Fibroblast of gingiva (primary cell): ENCODE data around the gene AQP1.

Source experiments
- DNase-seq: peaks from one replicate; pipeline ENCODE4 v3.0.0-alpha.2; 2011; ENCODE audit warnings: low read depth

Gene AQP1

DNA sequence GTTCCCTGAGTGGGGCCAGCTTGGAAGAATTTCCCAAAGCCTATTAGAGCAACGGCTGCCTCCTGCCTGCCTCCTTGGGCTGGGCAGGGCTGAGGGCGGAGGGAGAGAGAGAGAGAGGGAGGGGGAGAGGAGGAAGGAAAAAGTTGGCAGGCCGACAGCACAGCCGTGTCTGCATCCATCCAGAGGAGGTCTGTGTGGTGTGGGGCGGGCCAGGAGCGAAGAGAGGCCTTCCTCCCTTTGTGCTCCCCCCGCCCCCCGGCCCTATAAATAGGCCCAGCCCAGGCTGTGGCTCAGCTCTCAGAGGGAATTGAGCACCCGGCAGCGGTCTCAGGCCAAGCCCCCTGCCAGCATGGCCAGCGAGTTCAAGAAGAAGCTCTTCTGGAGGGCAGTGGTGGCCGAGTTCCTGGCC is at the start of gene AQP1:
TSS of gene AQP1 (plus strand) at position 293 of the 409 bp plus-strand sequence. CDS start at position 350, 57 bp downstream.
- peak; percentile 76 for DNase-seq

DNA sequence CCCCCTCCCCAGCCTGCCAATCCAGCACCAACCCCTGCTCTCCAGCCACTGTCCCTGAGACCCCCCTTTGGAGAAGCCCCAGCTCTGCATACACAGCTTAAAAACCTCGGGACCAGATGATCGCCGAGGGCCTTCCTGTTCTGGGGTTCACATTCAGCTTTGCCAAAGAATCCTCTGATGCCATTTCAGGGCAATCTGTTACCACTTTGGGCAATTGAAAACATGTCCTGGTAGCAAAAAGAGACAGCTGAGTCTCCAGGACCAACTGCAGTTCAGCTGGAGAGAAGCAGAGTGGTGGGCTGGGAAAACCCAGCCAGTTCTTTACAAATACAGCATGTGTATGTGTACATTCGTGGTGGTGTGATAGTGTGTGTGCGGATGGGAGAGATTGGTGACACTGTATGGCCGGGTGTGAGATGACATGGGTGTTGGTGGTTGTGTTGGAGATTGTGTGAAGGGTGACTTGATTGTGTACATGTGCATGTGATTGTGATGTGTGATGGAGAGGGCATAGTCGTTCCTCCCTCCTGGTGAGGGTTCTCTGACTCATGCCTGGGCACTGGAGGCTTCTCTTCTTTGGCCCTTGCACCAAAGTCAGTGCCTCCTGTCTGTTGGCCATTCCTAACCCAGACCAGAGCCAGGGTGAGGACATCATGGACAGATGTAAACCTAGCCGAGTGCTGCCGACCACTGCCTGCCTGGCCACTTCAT is 48.5 kb upstream of the AQP1 start:
- DNase-seq = peak; percentile 78

DNA sequence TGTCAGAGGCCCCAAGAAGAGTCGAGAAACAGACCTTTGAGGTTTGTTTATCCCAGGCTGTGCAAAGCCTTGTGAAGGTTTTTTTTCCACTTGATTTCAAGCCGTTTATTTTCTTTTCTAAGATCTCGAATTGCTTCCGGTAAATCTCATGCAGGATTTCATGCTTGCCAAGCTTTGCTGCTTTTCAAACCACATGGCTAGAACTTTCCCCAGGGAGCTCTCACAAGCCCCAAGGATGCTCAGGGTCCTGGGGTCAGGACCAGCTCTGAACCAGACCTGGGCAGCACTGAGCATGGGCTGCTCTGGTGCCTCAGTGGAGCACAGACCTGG is 48.0 kb upstream of the AQP1 start:
- DNase-seq = no peak

DNA sequence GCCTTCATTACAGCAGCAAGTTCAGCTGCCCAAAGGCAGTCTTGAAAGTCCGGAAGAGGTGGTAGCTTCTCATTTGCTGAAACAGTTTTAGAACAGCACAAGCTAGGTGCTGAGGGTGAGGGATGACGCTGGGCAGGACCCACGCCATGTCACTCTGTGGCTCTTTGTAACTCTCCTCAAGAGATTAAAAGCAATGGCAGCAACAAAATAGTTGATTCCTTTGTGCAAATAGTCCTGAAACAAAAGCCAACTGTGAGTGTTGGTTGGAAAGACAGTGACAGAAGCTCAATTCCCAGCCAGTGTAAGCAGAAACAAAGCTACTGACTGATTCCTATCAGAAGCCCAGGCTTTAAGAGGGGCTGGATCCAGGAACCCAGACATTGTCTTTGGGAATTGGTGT is 47.6 kb upstream of the AQP1 start:
- no peak for DNase-seq

DNA sequence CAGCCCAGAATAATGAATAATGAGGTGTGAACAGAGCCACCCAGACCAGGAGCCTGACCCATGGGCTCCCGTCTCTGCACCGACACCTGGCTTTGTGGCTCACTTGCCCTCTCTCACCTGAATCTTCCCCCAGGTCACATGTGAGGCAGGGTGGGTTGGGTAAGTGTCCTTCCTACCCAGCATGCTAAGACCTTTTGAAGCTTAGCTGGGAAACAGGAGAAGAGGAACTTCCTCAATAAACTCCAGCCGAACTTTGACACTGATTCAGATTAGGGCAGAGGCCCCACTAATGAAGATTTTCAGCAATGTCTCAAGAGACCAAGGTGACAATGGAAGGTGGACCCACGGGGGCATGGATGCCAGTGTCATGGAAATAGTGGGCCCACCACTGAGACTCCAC is 46.6 kb upstream of the AQP1 start:
- DNase-seq = no peak

DNA sequence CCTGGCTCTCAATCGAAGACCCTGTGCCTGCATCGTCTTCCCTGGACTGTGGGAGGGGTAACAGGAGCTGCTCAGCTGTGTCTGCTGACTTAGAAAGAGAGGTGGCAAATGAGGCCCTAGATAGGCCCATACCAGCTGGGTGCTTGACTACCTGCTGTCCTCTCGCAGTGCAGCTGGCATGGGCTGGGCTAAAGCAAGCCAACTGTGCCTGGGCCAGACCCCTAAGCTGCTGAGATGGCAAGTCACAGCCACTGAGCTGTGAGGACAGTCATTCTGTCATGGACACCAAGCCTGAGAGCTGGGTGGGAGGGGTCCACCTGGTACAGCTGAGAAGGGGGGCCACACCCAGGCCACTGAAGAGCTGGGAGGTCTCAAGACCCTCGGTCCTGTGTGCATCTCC is 45.8 kb upstream of the AQP1 start:
- no peak for DNase-seq

DNA sequence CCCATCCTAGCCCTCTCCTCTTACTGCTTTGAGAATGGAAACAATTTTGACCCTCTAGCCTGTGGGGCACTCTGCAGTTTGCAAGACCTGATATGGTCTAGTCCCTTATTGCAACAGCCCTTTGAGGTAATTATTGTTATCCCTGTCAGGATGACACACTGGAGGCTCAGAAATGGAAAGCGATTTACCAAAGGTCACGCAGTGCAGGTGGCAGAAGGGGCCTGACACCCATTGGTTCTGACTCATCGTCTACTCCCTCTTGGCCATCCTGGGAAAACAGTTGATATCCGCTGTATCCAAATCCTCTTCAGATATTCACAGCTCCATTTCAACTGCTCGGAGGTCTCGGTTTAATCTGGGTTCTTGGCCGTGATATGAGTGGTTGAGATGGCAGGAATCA is 44.7 kb upstream of the AQP1 start:
- no peak for DNase-seq

DNA sequence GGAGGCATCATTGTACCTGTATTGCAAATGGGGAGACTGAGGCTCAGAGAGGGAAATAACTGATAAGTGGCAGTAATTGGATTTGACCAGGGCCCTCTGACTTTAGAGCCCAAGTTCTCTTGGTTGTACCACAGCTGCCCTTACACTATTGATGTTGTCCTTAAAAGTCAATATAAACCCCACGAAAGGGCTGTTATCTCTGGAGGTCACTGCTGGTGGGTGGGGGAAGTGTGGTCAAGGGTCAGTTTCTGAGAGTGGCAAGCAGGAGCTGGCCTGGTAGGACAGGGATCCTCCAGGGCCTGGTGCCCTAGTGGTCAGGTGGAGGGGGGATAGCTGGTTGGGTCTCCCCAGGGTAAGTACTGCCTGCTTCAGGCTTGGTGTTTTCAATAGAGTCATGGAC is 44.2 kb upstream of the AQP1 start:
- DNase-seq = no peak

DNA sequence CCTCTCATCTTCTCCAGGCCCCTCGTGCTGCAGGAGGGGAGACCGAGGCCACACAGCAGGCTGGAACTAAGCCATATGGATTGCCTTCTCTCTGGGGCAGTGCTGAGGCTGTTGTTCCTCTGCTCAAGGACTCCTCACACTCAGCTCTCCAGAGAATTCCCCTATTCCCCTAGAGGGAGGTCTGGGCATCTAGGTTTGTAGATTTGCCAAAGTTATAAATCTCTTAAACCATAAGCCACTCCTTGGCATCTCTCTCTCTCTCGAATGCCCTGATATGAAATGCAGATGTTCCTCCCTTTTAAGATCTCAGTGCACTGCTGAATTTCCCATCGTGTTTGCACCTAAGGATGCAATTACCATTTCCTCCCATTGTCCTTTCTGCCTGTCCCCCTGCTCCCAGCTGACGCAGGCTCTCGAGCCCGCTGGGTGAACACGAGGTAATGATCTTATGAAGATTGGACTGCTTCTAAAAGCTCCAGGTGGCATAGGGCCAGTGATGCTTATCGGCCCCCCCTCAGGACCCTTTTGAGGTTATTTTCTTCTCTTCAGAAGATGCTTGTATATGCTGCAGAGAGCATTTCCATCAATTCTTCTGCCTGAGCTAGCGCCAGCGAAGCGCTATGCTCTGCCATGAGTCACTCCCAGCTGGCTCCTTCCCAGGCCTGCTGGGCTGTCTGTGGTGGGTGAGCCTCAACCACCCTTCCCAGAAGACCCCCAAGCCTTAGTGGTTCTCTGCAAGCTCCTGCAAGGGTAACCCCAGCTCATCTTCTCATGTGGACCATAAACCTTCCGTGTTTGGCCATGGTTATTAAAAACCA is 41.6 kb upstream of the AQP1 start:
- DNase-seq = peak; percentile 36

DNA sequence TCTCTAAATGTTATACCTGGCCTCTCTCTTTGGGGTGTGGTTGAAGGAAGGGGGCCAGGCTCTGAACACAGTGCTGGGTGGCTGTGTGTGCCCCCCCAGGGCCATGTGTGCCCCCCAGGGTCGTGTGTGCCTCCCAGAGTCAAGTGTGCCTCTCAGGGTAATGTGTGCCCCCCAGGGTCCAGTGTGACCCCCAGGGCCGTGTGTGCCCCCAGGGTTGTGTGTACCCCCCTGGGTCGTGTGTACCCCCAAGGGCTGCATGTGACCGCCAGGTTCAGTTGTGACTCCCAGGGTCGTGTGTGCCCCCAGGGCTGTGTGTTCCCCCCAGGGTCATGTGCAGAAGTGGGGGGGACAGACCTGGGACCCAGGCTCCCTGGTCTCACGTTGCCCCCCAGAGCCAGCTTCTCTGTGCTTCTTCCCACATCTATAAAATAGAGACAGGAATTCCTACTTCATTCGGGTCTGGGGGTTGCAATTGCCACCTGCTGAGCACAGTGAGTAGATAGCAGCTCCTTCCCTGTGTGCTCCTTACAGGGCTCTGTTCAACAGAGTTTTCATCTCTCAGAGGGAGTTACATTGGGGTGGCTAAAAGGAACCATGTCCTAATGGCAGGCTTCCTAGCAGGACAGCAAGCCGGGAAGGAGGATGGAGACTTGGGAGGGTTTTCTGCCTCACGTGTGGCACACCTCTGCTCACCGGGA is 40.7 kb upstream of the AQP1 start:
- no peak for DNase-seq

DNA sequence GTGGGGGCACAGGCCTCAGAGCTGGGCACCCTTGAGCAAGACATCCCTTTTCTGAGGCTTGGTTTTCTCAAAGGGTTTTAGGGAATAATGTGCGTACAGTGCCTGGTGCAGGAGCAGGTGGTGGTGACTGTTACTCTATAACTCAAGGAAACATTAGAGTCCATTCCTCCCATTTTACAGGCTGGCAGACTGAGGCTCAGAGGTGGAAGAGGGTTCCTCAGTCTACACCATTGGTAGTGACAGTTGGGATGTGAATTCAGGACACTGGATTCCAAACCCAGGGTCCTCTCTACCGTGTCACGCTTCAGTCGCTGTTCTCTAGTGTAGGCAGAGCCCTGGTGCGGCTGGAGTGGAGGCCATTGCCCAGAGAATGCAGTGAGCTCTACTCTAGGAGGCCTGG is 40.0 kb upstream of the AQP1 start:
- DNase-seq = no peak

DNA sequence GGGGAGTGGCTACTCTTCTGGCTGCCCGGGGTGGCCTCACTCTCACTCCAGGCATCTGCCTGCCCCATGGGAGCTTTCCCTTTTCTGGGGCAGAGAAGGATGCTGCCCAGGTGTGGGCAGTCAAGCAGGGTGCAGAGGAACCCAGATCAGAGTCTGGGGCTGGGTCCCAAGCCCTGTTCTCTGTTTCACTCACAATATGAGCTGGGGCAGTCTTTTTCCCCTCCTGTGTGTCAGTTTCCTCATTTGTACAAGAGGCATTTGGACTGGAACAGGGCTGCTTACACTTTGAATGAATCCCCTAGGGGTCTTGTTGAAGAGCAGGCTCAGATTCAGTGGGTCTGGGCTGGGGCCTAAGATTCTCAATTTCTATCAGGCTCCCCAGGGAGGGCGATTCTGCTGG is 38.4 kb upstream of the AQP1 start:
- DNase-seq = no peak

DNA sequence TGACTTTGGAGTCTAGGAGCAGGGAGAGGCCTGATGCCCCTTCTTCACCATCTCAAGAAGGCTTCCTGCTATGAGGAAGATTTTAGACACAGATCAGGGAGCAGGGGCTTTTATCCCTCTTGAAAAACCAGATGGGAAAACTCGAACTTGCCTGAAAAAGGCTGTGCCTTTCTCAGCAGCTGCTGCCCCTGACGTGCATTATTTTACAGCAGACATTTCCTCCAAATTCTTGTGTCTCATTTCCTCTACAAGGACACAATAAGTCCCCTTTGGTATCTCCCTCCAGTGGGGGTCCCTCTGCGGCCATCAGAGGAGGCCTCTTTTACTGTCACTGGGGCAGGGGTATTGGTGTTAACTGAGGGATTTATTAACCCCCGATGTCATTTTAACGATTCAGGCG is 38.0 kb upstream of the AQP1 start:
- DNase-seq = no peak

DNA sequence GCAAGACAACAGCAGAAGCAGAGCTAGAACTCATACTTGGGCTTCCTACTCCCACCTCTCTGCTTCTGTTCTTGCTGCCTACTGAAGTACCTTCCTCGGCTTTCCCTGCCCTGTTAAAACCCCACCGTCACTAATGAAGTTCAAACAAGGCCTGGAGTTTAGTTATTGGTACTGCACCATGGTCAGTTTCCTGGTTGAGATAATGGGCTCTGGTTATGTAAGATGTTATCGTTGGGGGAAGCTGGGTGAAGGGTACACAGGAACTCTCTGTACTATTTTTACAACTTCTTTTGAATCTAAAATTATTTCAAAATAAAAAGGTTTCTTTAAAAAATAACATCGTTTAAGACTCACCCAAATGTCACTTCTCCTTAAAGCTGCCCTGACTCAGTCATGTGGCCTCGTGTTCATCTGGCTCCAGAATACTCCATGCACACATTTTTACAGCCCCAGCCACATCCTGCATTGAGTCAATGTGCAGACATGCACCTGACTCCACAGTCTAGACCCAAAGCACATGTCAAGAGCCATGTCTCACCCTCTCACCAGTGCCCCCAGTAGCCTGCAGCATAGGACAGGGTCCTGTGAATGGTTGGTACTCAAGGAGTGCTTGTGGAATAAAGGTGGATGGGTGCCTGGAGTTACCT is 36.9 kb upstream of the AQP1 start:
- no peak for DNase-seq

DNA sequence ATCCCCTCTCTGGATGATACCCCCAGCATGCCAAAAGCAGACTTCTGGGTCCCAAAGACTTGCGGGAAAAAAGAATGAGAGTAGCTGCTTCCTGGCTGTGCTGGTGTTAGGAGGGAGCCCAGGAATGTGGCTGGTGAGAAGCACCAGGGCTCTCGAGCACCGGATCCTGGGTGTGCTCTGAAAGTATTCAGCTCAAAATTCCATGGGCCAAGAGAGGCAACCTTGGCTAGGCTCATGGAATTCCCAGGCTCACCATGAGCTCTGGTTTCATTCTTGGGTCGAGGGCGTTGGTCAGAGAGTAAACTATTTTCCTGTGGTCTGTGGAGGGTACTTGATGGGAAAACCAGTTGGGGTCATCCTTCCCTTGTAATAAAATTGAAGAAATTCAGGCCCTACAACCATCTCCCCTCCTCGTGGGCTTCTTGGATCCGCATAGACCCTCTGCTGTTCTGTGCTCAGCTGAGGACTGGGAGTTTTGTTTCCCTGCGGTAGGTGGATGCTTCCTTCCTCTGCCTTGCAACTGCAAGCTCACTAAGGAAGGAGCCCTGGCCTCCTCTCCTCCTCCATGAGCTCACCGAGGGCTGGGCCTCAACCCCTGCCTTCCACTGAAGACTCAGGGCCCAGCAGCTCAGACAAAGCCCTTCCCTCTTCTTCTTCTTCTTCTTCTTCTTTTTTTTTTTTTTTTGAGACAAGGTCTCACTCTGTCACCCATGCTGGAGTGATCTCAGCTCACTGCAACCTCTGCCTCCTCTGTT is 34.5 kb upstream of the AQP1 start:
- no peak for DNase-seq

DNA sequence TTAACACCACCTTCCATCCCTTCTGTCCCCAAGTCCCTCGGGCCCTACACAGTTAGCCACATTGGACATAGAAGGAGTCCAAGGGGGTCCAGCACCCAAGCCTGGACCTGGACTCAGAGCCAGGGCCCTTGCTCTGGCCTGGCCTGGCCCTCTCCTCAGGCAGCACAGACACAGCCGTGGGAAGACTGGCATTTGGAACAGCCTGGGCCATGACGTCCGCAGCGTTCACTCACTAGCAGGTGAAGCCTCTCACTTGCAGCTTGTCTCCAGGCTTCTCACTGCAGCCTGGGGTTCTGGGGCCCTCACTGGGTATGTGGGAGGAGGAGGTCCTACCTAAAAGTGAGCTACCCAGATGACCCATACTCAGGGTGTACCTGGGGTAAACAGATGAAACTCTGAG is 33.7 kb upstream of the AQP1 start:
- DNase-seq = no peak

DNA sequence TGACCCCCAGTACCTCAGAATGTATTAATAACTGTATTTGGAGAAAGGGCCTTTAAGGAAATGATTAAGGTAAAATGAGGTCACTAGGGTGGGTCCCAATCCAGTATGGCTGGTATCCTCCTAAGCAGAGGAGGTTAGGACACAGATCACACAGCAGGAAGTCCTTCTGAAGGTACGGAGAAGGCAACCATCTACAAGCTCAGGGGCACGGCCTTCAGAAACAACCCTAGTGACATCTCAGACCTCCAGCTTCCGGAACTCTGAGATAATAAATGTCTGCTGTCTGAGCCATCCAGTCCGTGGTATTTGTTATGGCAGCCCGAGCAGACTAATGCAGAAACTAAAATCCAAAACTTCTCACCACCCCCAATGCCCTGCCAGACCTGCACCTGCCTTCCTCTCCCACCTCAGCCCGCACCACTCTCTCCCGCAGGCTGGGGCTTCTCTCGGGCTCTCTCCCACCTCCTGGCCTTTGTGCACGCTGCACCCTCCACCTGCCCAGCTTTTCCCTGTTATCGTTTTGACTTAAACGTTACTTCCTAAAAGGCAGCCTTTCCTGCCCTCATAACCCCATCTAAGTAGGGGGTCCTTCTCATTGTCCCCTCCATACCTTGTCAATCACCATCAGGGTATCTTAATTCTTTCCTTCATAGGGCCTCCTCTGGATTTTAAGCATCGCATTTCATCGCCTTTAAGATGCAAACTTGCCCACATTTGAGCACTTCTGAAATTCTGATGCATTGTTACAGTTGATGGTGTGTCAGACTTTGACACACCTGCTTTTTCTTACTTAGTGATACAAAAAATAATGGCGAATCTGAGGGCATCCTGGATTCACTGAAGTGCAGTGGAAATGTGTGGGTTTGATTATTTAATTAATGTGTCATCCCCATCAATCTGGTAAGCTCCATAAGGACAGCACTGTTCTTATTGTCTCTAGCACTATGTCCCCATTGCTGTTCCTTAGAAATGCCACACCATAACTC is 32.2 kb upstream of the AQP1 start:
- DNase-seq = no peak

DNA sequence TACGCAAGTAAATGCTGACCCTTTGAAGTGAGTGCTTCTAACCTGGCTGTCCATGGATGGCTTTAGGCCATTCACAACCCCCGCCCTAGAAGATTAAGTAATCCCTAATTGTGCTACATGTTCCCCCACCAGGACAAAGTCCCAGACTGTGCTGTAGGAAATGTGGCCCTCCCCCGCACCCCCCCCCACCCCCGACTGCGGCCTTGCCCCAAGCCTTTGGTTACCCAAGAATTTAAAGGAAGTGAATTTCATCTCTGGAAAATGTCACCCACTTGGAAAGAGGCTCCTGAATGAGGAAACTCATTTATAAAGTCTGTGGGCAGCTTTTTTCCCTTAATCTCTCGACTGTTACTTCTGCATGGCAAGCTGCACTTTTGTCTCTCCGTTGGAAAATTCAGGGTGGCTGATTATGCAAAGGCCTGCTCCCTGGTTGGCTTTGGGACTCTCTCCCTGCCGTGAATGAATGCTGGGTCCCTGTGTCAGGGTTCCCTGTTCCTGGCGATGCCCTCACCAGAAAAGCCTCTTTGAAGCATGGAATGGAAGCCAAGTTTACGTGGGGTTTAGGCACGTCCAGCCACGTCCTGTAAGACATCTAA is 31.4 kb upstream of the AQP1 start:
- DNase-seq = peak; percentile 34

DNA sequence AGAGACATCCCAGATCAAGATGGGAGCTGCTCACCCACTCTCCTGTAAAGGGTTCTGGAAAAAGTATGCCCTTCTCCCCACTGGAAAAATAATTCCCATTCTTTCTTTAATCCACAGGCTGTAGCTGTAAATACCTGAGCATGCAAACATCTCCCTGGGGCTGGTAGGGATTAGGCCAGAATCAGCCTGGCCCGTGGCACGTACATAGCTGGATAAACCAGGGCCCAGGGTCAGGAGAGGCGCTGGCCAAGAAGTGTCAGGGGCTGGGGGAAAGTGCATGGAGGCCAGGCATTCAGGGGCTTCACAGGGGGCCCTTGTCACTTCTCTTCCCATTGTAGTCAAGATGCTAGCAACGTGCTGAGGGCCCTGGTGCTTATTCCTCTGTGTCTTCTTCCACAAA is 30.7 kb upstream of the AQP1 start:
- DNase-seq = no peak

DNA sequence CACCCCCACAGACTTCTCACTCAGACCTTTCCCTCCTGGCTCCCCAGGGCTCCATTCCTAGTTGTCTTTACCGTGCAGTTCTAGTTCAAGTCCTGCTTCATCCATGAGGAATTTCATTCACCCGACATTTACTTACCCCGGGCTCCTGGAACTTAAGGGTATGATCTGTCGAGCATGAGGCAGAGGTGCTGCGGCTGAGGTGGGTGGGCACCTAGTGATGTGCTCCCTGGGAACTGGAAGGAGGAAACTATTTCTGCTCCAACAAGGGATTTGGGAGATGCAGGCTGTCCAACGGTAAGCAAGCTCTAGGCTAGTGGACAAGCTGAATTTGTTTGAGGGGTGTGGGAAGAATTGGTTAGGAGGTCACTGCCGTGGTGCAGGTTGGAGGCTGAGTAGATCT is 30.2 kb upstream of the AQP1 start:
- DNase-seq = no peak
